GM18505 (cell line): ENCODE data around the gene HS6ST1.

Experiments used
- ATAC-seq: cut with Tn5 transposase; IDR thresholded peaks from one replicate; pipeline ENCODE4 v1.9.1; 2021; ENCODE audit not compliant: unreplicated experiment
- POLR2A ChIP-seq: IDR thresholded peaks from 4 replicates; pipeline ENCODE4 v1.6.1; 2011; ENCODE audit warnings: borderline replicate concordance; ENCODE audit not compliant: insufficient read depth, insufficient read length; ENCODE audit errors: extremely low read depth

Gene HS6ST1

GRCh38 chr2:128344101-128344500, 25.4 kb upstream of the HS6ST1 start:
- TF ChIP-seq POLR2A = no peak
- ATAC-seq = no peak

- no peak for TF ChIP-seq POLR2A
- no peak for ATAC-seq
Measured at GRCh38 chr2:128343459-128343858, 24.8 kb upstream of the HS6ST1 start.

- TF ChIP-seq POLR2A = no peak
- ATAC-seq = no peak
Measured at GRCh38 chr2:128342550-128342949, 23.9 kb upstream of the HS6ST1 start.

DNA sequence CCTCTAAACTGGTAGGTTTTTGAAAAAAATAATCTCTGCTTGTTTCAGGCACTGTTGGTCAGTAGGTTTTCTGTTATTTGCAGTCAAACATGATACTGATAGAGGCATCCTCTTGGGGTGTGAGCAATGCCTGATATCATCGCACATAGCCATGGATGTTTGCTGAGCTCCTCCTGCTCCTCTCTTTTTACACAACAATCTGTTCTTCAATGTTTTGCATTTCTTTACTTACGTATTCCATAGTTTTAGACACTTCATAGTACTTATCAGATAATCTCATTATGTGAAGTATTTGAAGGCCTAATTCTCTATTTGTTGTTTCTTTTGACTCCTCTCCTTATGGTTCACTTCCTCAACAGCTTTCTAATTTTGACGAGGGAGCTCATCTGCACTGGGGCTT, 23.0 kb upstream of the HS6ST1 start:
- ATAC-seq = no peak
- no peak for TF ChIP-seq POLR2A

GRCh38 chr2:128332091-128332634, 13.5 kb upstream of the HS6ST1 start:
- no peak for ATAC-seq
- no peak for TF ChIP-seq POLR2A

DNA sequence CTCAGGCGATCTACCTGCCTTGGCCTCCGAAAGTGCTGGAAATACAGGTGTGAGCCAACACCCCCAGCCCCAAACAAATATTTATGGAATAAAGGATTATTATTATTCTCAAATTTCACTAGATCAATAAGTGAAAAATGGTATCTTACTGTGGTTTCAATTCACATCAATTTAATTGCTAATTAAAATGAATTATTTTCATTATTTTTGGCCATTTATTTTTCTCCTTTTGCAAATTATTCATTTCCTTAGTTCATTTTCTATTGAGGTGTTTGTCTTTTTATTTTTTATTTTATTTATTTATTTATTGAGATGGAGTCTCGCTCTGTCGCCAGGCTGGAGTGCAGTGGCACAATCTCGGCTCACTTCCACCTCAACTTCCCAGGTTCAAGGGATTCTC, 11.9 kb upstream of the HS6ST1 start:
- no peak for TF ChIP-seq POLR2A

GRCh38 chr2:128329607-128330006, 10.9 kb upstream of the HS6ST1 start:
- ATAC-seq = no peak
- no peak for TF ChIP-seq POLR2A

More for the DNA sequence above, 11.9 kb upstream of the HS6ST1 start:
- no peak for ATAC-seq

DNA sequence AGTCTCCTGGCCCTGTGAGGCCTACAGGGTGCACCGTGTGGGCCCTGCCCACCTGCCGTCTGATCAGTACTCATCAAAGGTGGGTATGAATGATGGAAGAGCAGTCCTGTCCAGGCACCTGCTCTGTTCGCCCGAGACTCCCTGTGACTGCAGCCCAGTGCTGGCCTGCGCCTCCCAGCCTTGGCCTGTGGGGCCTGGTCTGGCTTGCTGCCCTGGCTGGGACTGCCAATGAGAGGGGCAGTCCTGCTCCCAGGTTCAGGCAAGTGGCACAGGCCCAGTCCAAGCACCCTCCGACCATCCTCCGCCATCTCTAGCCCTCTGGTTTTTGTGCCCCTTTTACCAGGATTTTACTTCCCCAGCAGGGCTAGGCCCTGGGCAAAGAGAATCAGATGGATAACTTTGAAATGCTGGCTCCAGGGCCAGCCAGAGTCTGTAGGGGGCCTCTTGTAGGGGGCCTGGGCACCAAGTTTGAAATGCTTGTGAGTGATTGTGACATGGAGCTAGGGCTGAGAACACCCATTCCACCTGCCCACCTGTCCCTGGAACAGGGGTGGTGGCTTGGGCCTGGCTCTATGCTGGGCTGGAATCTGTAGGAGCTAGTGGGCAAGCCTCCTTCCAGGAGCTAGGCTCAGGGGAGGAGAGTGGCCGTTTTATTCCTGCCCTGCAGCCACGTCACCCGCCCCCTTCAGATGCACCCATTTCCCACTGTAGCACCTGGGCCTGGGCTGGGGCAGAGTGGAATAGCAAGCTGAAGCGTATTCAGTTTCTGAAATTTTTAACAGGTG, 8.7 kb upstream of the HS6ST1 start:
- no peak for TF ChIP-seq POLR2A
- no peak for ATAC-seq

DNA sequence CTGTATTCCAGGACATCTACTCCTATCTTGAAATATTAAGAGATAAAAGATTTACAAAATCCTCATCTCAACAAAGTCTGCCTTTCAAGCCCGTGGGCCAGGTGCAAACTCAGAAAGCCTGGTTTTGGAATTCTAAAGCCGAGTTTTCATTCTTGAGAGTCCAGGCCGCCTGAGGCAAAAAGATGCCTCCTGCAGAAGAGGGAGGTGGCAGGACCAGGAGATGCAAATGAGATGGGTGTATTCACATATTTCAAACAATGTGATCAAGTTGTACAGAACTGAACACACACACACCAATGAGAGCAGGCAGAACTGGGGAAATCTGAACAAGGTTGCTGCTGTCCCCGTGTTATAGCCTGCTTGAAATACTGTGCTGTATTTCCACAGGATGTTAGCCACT, 7.7 kb upstream of the HS6ST1 start:
- TF ChIP-seq POLR2A = no peak
- ATAC-seq = no peak

DNA sequence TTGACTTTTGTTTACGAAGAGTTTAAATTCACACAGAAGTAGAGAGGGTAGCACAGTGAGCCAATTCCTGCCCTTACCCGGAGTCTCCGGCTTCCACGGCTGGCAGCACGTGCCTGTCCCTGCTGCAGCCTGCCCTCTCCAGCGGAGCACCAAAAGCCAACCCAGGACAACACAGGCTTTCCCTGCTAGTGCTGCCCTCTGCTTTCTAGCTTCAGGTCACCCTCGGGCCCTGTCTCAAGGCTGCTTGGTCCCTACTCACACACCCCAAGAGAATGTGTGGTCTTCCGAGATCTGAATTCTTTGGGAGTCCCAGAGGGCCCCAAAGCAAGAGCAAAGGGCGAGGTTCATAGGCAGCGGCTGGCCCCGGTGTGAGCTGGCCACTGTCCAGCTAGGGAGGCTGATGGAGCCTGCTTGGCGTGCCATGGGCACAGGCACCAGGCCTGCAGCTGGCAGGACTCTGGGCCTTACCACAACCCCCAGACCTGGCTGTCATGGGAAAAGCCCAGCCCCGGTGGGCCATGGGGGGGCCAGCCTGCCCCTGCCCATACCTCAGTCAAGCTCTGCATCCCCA, 7.0 kb upstream of the HS6ST1 start:
- no peak for TF ChIP-seq POLR2A
- ATAC-seq = no peak

- ATAC-seq = no peak
- no peak for TF ChIP-seq POLR2A
Measured at GRCh38 chr2:128324897-128325410, 6.3 kb upstream of the HS6ST1 start.

DNA sequence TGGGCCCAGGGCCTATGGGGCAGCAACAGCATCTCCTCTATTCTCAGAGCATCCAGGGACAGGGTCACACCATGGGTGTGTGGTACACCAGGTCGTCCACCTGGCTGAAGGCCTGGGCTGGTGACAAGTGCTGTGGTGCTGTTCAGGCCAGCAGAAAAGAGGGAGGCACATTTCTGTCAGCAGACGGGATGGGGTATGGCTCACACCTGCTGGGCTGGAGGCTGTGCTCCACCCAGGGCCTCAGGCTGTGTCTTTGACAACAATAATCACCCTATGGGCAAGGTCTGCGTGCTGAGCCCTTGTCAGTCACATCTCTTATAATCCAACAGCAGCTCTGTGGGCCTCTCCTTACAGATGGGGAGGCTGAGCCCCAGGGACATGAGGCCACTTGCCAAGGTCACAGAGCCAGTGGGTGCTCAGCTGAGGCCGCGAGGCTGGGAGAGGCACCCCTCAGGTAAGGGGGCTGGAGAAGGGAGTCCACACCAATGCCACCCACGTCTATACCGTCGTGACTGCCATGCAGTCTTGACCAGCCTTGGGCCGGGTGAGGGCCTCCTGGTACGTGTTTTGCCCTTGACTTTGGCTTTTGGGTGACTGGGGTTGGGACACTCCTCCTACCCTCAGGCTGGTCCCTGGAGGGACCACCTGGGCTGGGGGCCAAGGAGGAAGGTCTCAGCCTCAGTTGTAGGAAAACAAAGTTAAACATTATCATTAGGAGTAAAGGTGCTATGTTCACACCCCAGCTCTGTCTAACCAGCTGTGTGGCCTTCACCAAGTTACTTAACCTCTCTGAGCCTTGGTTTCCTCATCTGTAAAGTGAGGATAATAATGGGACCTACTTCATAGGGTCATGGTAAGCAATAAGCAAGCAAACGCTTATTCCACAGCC, 5.6 kb upstream of the HS6ST1 start:
- TF ChIP-seq POLR2A = no peak
- no peak for ATAC-seq

GRCh38 chr2:128323555-128323931, 4.9 kb upstream of the HS6ST1 start:
- no peak for TF ChIP-seq POLR2A
- ATAC-seq = no peak

DNA sequence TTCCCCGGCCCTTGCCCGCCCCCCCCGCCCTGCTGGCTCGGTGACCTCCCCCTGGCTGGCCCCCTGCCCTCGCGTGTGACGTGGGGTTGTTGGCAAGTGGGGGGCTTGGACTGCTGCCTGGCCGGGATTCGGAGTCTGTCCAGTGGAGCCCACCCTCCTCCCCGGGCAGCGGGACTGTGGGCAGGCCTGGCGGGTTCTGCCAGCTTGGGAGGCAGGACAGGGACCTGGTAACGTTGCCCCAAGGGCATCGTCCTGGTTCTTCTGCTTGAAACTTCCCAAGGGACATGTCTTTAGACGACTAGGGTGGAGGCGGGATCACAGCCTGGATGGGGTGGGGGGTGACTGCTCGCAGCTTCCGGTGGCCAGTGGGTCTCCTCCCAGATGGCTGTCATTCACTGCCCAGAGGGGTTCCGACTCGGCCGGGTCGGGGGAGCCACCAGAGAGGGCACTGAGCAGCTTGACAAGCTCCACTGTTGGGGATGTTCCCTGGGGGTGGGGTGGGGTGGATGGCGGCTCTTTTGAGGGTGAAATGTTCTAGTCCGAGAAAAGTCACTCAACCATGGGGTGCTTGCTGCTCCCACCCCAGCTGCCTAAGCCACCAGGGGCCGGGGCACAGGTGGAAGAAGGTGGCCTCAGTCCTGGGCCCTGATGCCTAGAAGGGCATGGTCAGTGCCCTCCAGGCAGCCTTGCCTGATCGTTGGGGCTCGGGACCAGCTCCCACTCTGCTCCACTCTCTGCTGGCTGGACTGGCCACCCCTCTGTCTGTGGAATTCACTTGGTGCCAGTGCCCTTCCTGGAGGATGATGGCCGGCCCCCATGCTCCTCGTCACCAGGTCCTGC, 4.3 kb upstream of the HS6ST1 start:
- no peak for ATAC-seq
- no peak for TF ChIP-seq POLR2A
